Measurements from ENCODE around the gene TPR.

GRCh38 chr1:186424539-186424938 lies 49.5 kb upstream of the TPR start:
- TF ChIP-seq, protein P1, sequence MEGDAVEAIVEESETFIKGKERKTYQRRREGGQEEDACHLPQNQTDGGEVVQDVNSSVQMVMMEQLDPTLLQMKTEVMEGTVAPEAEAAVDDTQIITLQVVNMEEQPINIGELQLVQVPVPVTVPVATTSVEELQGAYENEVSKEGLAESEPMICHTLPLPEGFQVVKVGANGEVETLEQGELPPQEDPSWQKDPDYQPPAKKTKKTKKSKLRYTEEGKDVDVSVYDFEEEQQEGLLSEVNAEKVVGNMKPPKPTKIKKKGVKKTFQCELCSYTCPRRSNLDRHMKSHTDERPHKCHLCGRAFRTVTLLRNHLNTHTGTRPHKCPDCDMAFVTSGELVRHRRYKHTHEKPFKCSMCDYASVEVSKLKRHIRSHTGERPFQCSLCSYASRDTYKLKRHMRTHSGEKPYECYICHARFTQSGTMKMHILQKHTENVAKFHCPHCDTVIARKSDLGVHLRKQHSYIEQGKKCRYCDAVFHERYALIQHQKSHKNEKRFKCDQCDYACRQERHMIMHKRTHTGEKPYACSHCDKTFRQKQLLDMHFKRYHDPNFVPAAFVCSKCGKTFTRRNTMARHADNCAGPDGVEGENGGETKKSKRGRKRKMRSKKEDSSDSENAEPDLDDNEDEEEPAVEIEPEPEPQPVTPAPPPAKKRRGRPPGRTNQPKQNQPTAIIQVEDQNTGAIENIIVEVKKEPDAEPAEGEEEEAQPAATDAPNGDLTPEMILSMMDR (IDR thresholded peaks at IDR 0.05), result no peak
- TF ChIP-seq ZFX (IDR thresholded peaks at IDR 0.05; ENCODE audit: borderline replicate concordance), result no peak
